Umbilical cord (tissue), 2 donors: Measurements from ENCODE around the gene PGM1. TPM values are rescaled to one million over a fixed set of nuclear protein-coding genes. Genes with fewer than 3 reads are reported as not detected.

Experiments used
- DNase-seq: peaks from one replicate; pipeline ENCODE4 v3.0.0-alpha.2; 2015; ENCODE audit warnings: low spot score
- total RNA-seq: library from RNA; depleted of rRNA; stranded (reverse); fragments of >200 nt; gene quantifications from one replicate; pipeline ENCODE4 v1.2.3, GENCODE V29; 2014; ENCODE audit warnings: low replicate concordance; ENCODE audit not compliant: insufficient read depth

Gene PGM1
- total RNA-seq, 1 donor from 2014 or later = 65.2 TPM

GRCh38 chr1:63665410-63665809 lies 72.2 kb downstream of the PGM1 start:
- DNase-seq = no peak

GRCh38 chr1:63665824-63666223 lies 72.6 kb downstream of the PGM1 start:
- no peak for DNase-seq

- no peak for DNase-seq
Measured at GRCh38 chr1:63668298-63668697, 75.1 kb downstream of the PGM1 start.

GRCh38 chr1:63669151-63669961 lies 76.1 kb downstream of the PGM1 start:
- DNase-seq = no peak

- DNase-seq = peak; percentile 26
Measured at GRCh38 chr1:63670164-63670563, 77.0 kb downstream of the PGM1 start.

GRCh38 chr1:63671514-63671913 lies 78.3 kb downstream of the PGM1 start:
- DNase-seq = no peak

- peak; percentile 97 for DNase-seq
Measured at GRCh38 chr1:63674238-63674864, 81.1 kb downstream of the PGM1 start.

- no peak for DNase-seq
Measured at GRCh38 chr1:63674865-63675419, 81.7 kb downstream of the PGM1 start.

GRCh38 chr1:63675420-63675931 lies 82.3 kb downstream of the PGM1 start:
- peak; percentile 96 for DNase-seq

GRCh38 chr1:63677497-63677896 lies 84.3 kb downstream of the PGM1 start:
- no peak for DNase-seq

GRCh38 chr1:63678200-63678599 lies 85.0 kb downstream of the PGM1 start:
- DNase-seq = no peak

GRCh38 chr1:63679076-63679475 lies 85.9 kb downstream of the PGM1 start:
- no peak for DNase-seq

GRCh38 chr1:63679589-63679988 lies 86.4 kb downstream of the PGM1 start:
- DNase-seq = no peak

- DNase-seq = no peak
Measured at GRCh38 chr1:63682936-63683335, 89.7 kb downstream of the PGM1 start.

GRCh38 chr1:63683759-63684158 lies 90.5 kb downstream of the PGM1 start:
- DNase-seq = no peak

- no peak for DNase-seq
Measured at GRCh38 chr1:63686696-63687095, 93.5 kb downstream of the PGM1 start.

GRCh38 chr1:63688302-63688890 lies 95.2 kb downstream of the PGM1 start:
- no peak for DNase-seq

GRCh38 chr1:63690966-63691700 lies 97.9 kb downstream of the PGM1 start:
- DNase-seq = peak; percentile 78

GRCh38 chr1:63691701-63692425 lies 98.7 kb downstream of the PGM1 start:
- DNase-seq = peak; percentile 96

GRCh38 chr1:63693944-63694571 lies 100.8 kb downstream of the PGM1 start:
- DNase-seq = peak; percentile 55
